Suprapubic skin (tissue), 4 donors: ENCODE measurements around the gene SIK3. TPM values are rescaled to one million over a fixed set of nuclear protein-coding genes. Genes with fewer than 3 reads are reported as not detected.
"Not testable (repeated sequence)": the region's sequence is repeated elsewhere in the genome, so short reads cannot be mapped to it uniquely, and the experiment has no call there.

Experiments used
- DNase-seq, 2 donors: peaks; one replicate each; pipeline ENCODE4 v3.0.0-alpha.2; 2019; ENCODE audit warnings: low spot score in 2 of 2
- H3K27ac ChIP-seq: fragments of 200-600 bp; sonication (generic); one replicate; pipeline ENCODE4 v1.5.1; 2019
- H3K27me3 ChIP-seq: fragments of 200-600 bp; sonication (generic); one replicate; pipeline ENCODE4 v1.5.1; 2019
- H3K36me3 ChIP-seq: fragments of 200-600 bp; sonication (generic); one replicate; pipeline ENCODE4 v1.5.1; 2019
- H3K4me1 ChIP-seq: fragments of 200-600 bp; sonication (generic); one replicate; pipeline ENCODE4 v1.5.1; 2019
- H3K4me3 ChIP-seq: fragments of 200-600 bp; sonication (generic); one replicate; pipeline ENCODE4 v1.5.1; 2019; ENCODE audit warnings: mild to moderate bottlenecking
- H3K9me3 ChIP-seq: fragments of 200-600 bp; sonication (generic); one replicate; pipeline ENCODE4 v1.5.1; 2019
- CTCF ChIP-seq, 2 donors: fragments of 200-600 bp in 1 of 2; fragments of 450-650 bp in 1 of 2; sonication (generic) in 1 of 2; IDR thresholded peaks; one replicate each; pipeline ENCODE4 v1.5.1; 2016 to 2019; ENCODE audit warnings: antibody characterized with exemption in 2 of 2, mild to moderate bottlenecking in 1 of 2, moderate library complexity in 1 of 2
- EP300 ChIP-seq: sonication (generic); formaldehyde crosslinking; IDR thresholded peaks from one replicate; pipeline ENCODE4 v1.6.1; 2017; ENCODE audit warnings: antibody characterized with exemption
- POLR2A ChIP-seq, 2 donors: fragments of 450-650 bp; IDR thresholded peaks; one replicate each; pipeline ENCODE4 v1.6.1; 2017; ENCODE audit warnings: antibody characterized with exemption in 2 of 2, mild to moderate bottlenecking in 2 of 2, moderate library complexity in 2 of 2
- POLR2AphosphoS5 ChIP-seq, 3 donors: sonication (generic); formaldehyde crosslinking; IDR thresholded peaks; one replicate each; pipeline ENCODE4 v1.6.1; 2017; ENCODE audit warnings: antibody characterized with exemption in 3 of 3
- WGBS: methylation state at CpG from one replicate; pipeline ENCODE4 v1.1.5; 2018; 5-methylcytosine and 5-hydroxymethylcytosine counted together
- total RNA-seq, 4 donors: library from RNA; depleted of rRNA; stranded (reverse); fragments of >200 nt; gene quantifications; one replicate each; pipeline ENCODE4 v1.1.0, GENCODE V29; 2016

Gene SIK3
- total RNA-seq, 4 donors from 2014 or later = 31.6 to 60.8 (median 37.5) TPM

- Histone ChIP-seq H3K9me3 (no peaks in the 10 kb centered on the region), H3K4me1 (no peaks in the 10 kb centered on the region), H3K27ac (no peak overlapping the region), H3K36me3 (no peaks in the 10 kb centered on the region), H3K27me3 (peaks cover 3% of the 10 kb centered on the region), H3K4me3 (no peak overlapping the region)
- no peak for DNase-seq
- 59% methylated on average over 3 of the region's 3 CpGs for WGBS
- no peak for TF ChIP-seq CTCF (IDR thresholded peaks at IDR 0.05)
- no peak for TF ChIP-seq POLR2A (IDR thresholded peaks at IDR 0.05)
- TF ChIP-seq POLR2AphosphoS5 (IDR thresholded peaks at IDR 0.05) = no peak
- no peak for TF ChIP-seq EP300
Measured at GRCh38 chr11:116804001-116804400, 294.2 kb downstream of the SIK3 start.

GRCh38 chr11:116801662-116802061 is 296.6 kb downstream of the SIK3 start:
- not testable (repeated sequence) for H3K4me3 ChIP-seq, H3K27me3 ChIP-seq, H3K36me3 ChIP-seq, DNase-seq, H3K27ac ChIP-seq, H3K4me1 ChIP-seq, H3K9me3 ChIP-seq

- no peak overlapping the region for H3K27ac ChIP-seq
- H3K27me3 ChIP-seq = no peaks in the 10 kb centered on the region
- H3K9me3 ChIP-seq = no peaks in the 10 kb centered on the region
- H3K4me1 ChIP-seq = no peaks in the 10 kb centered on the region
- TF ChIP-seq EP300 (no peak), POLR2AphosphoS5 (IDR thresholded peaks at IDR 0.05) (no peak), POLR2A (IDR thresholded peaks at IDR 0.05) (no peak), CTCF (IDR thresholded peaks at IDR 0.05) (no peak)
- DNase-seq = no peak
- 94% methylated on average over 2 of the region's 2 CpGs for WGBS
- no peak overlapping the region for H3K4me3 ChIP-seq
- no peaks in the 10 kb centered on the region for H3K36me3 ChIP-seq
Measured at GRCh38 chr11:116800610-116801009, 297.6 kb downstream of the SIK3 start.

GRCh38 chr11:116798368-116798767 is 299.9 kb downstream of the SIK3 start:
- no peak for DNase-seq
- WGBS = 79% methylated on average over 5 of the region's 5 CpGs
- no peaks in the 10 kb centered on the region for H3K36me3 ChIP-seq
- H3K4me3 ChIP-seq = no peak overlapping the region
- H3K27me3 ChIP-seq = no peaks in the 10 kb centered on the region
- no peaks in the 10 kb centered on the region for H3K4me1 ChIP-seq
- no peaks in the 10 kb centered on the region for H3K9me3 ChIP-seq
- no peak overlapping the region for H3K27ac ChIP-seq
- TF ChIP-seq EP300 (no peak), CTCF (IDR thresholded peaks at IDR 0.05) (no peak), POLR2A (IDR thresholded peaks at IDR 0.05) (no peak), POLR2AphosphoS5 (IDR thresholded peaks at IDR 0.05) (no peak)

- 85% methylated on average over 5 of the region's 5 CpGs for WGBS
- TF ChIP-seq EP300 (no peak), CTCF (IDR thresholded peaks at IDR 0.05) (no peak), POLR2AphosphoS5 (IDR thresholded peaks at IDR 0.05) (no peak), POLR2A (IDR thresholded peaks at IDR 0.05) (no peak)
- DNase-seq = no peak
- Histone ChIP-seq H3K36me3 (no peaks in the 10 kb centered on the region), H3K4me3 (no peak overlapping the region), H3K27ac (no peak overlapping the region), H3K4me1 (no peaks in the 10 kb centered on the region), H3K27me3 (no peaks in the 10 kb centered on the region), H3K9me3 (no peaks in the 10 kb centered on the region)
Measured at GRCh38 chr11:116797816-116798215, 300.4 kb downstream of the SIK3 start.

- 96% methylated on average over 1 of the region's 1 CpG for WGBS
- DNase-seq = no peak
- H3K27ac ChIP-seq = no peak overlapping the region
- peaks cover under 1% of the 10 kb centered on the region for H3K4me1 ChIP-seq
- no peak overlapping the region for H3K4me3 ChIP-seq
- no peaks in the 10 kb centered on the region for H3K36me3 ChIP-seq
- TF ChIP-seq EP300 (no peak), POLR2A (IDR thresholded peaks at IDR 0.05) (no peak), CTCF (IDR thresholded peaks at IDR 0.05) (no peak), POLR2AphosphoS5 (IDR thresholded peaks at IDR 0.05) (no peak)
- H3K27me3 ChIP-seq = no peaks in the 10 kb centered on the region
- H3K9me3 ChIP-seq = no peaks in the 10 kb centered on the region
Measured at GRCh38 chr11:116796548-116796947, 301.7 kb downstream of the SIK3 start.
